Inflammatory macrophage treated with lipopolysaccharide for 4 hours (primary cell): ENCODE results near the gene ACTL8.

Experiments
- DNase-seq: peaks from one replicate; pipeline ENCODE4 v3.0.0-alpha.2; 2020

Gene ACTL8, protein sequence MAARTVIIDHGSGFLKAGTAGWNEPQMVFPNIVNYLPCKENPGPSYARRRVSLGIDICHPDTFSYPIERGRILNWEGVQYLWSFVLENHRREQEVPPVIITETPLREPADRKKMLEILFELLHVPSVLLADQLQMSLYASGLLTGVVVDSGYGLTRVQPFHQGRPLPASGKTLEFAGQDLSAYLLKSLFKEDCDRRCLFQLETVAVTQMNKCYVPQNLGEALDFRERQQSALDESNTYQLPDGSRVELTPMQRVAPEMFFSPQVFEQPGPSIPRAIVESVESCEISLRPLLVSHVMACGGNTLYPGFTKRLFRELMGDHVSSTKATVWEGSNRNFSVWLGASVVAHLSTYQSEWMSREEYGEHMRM

DNA sequence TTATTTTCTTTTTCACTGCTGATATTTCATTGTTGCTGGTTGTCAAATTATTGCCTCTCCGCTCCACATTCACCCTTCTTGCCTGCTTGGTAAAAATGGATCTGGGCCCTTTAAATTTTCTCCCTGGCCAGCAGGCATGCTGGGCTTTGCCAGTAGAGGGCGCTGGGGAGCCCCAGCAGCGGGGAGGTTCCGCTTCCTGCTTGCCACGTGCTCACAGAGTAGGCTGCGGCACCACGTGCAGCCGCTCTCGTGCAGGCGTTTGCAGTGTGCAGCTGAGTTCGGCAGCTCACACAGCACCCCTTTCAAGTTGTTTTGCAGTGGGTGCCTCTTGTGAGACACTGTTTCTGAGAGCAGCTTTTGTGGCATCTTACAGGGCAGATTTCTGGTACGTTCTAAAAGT lies at the start of gene ACTL8:
Gene ACTL8 (plus strand): TSS at position 214 of the 400 bp plus-strand sequence. CDS start 67,676 bp downstream, outside the sequence.
- no peak for DNase-seq

DNA sequence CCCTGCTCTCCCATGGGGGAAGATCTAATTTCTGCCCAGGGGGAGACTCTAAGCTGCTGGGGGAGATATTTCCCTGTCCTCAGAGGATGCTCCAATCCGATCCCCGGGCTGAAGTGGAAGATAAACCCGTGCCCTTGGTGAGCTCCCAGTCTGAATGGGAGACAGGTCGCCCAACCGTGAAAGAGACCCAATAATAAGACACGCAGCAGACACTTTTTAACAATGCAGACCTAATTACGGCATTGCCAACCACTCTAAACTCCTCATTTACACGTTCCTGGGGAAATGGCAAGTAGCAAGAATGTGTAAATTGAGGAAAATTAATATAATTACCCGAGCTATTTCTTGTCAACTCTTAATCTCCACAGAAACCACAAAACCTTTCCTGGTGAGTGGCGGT lies 48.7 kb upstream of the ACTL8 start:
- DNase-seq, result no peak

DNA sequence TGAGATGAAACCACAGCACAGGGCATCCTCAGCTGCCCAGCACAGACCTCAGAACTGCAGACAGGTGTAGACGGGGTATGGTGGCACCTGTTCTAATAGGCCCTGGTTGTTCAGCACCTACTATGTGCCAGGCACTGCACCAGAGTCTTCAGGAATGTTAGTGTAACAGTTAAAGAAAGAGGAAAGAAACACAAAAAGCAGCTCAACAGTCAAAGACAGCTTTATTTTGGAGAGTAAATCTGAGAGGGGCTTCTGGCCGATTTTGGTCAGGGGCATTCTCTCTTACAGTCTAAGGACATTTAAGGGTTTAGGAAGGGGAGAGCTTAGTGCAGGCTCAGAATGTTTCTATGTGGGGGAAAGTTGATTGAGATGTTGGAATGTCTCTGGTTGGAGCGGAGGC lies 45.2 kb upstream of the ACTL8 start:
- DNase-seq, result no peak

DNA sequence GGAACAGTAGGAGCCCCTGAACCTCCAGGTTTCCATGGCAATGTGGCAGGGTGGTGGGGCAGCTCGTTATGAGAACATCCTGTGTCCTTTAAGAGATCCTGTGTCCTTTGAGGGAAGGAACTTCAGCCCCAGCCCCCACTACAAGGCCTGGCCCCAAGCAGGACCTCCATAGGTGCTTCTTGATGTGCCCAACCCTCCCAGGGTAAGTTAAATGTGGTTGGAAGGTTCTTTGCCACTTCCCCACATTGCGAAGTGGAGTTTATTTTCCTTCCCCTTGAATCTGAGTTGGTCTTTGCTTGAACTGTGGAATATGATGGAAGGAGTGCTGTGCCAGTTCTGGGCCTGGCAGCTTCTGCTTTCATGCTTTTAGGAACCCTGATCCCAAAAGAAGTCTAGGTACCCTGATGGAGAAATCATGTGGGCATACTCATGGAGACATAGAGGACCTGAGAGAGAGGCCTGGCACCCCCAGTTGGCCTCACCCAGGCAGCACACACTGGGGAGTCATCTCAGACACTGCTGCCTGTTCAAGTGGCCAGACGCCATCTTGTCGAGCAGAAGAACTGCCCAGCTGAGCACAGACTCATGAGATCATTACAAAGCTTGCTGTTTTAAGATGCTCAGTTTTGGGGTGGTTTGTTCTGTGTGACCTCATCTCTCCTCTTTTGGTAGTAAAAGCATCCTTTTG lies 44.1 kb upstream of the ACTL8 start:
- no peak for DNase-seq

DNA sequence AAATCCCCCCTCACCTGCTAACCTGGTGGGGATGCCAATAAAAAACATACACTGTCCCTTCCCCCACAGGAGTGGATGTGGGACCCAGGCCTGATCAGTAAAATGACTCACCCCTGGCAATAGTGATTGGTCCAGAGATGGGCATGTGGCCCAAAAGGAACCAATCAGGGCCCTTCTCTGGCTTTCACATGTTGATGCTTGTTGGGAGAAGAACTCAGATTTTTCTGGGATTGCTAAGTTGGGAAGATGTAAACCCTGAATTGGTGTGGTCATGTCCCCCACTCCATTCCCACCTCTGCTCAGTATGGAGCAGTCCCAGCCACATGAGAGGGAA lies 43.6 kb upstream of the ACTL8 start:
- no peak for DNase-seq

DNA sequence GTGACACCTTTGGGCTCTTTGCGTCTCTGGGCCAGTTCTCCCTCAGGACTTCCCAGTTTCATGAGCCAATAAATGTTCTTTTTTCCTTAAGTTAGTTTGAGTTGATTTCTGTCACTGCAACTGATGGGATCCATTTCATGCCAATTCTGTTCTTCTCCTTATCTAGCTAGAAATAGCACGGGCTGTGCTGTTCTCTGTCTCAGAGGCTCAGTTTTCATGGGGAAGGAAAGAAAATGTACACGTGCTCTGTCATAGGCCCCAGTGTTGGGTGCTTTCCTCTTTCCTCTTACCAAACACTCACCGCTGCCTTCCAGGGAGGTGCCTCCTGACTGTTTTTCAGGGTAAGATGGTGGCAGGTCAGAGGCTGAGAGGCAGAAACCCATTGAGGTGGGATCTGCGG lies 43.2 kb upstream of the ACTL8 start:
- no peak for DNase-seq

DNA sequence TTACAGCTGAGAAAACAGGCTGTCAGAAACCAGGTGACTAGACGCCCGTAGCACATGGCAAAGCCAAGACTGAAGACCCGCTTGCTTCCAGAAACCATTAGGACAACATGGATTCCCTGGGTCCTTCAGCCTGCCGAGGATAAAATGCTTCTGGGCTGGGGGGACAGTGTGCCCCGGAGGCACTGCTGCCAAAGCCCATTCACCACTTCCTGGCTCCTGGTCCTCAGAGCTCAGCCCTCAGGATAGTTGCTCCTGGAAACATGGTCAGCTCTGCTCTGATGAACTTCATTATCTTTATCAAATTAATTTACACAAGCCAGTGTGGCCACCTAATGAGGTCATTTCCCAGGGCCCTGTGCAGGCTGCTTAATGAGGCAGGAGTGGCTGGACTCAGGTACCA lies 41.1 kb upstream of the ACTL8 start:
- no peak for DNase-seq

DNA sequence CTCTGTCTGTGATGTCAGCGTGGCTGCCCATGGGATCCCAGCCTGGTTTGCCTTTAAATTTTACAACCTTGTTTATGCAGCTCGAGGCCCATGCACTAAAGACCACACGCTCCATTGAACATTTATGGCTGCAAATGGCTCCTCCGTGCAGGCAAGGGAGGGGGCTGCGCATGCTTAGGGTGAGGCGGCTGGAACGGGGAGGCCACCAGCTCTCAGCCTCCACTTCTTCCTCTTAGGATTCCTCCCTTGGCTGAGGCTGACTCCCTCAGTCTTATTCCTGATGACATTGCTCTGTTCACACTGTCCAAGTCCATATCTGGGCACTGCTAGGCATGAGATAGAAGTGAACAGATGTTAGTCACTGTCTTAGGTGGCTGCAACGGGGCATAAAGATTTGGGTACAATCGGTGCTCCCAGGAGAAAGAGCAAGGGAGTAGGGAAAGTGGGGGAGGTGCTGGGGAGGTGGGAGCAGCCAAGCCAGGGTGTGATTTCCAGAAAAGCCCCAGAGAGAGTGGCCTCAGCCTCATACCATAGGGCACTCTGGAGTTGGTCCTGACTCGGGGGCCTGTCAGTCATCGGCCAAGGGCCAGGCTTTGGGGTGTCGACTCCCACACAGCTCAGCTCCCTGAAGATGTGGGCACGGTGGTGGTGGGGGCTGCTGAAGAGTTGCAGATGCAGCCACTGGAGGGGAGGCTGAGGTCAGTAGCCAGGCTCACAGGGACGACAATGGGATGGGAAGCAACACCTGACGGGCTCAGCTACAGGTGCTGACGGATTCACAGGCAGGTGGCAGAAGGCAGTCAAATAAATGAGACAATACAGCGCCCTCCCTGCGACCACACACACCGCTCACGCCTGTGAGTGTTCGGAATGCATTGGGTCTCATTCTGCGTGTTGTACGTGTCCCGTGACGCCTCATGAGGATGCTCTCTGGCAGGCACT lies 37.3 kb upstream of the ACTL8 start:
- DNase-seq, result no peak

DNA sequence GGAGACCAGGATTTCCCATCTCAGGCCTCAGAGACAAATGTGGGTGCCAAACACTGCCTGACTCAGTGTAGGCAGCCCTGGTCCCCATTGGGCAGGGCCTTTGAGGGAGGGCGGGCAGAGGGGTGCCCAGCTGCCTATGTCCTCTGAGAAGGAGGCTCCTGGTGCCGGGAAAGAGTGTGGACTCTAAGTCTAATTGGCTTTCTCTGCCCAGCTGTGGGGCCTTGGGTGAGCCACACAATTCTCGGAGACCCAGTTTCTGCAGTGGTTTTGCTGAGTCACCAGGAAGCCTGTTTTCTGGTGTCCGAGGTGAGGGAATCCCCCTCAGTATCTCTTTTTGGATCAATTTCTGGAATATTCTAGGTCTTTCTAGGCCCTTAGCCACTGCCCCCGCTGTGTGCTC lies 35.3 kb upstream of the ACTL8 start:
- no peak for DNase-seq

DNA sequence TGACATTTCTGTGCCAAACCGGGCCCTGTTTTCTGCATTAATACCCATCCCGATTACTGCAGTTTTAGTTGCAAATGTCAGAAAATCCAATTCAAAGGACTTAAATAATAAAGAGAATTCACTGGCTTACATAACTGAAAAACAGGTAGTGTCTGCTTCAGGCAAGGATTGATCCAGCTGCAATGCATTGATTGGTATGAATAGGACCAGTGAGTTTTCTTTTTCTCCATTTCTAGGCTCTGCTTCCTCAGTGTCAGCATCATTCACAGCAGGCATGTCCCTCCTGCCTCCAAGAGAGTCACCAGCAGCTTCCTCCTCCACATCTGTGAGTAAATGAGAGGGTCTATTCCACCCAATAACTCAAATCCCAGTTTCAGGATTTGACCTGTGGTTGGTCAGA lies 33.7 kb upstream of the ACTL8 start:
- DNase-seq, result no peak

DNA sequence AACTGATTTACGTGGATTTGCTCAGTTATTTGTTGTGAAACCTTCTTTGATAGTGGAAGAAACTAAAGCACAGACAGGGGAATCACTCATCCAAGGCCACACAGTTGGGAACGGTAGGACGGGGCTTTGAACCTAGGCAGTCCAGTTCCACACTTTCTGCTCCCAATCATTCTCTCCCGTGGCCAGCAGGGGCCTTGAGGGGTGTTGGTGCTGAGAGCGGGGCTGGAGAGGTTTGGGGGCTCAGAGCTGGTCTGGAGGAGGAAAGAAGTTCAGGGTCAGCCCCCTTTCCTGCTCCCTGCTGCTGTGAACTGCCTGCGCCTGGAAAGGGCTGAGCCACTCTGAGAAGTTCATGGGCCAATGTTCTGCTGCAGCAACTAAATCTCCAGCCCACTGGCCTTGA lies 31.4 kb upstream of the ACTL8 start:
- DNase-seq, result no peak

DNA sequence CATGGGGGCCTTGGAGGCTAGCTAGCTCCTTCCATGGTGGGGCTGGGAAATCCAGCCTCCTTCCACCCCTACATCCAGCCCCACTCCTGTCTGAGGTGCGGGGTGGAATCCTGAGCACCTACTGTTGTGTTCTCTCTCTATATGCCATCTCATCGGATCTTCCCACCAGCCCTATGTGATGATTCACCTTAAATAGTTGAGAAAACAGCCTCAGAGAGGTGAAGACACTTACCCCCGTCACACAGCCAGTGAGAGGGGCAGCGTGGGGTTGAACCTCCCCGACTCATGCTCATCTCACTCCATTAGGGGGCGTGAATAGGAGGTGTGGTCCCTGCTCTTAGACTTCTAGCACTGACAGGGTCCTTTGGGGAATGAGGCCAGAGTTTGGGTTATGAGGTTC lies 31.0 kb upstream of the ACTL8 start:
- DNase-seq, result no peak

DNA sequence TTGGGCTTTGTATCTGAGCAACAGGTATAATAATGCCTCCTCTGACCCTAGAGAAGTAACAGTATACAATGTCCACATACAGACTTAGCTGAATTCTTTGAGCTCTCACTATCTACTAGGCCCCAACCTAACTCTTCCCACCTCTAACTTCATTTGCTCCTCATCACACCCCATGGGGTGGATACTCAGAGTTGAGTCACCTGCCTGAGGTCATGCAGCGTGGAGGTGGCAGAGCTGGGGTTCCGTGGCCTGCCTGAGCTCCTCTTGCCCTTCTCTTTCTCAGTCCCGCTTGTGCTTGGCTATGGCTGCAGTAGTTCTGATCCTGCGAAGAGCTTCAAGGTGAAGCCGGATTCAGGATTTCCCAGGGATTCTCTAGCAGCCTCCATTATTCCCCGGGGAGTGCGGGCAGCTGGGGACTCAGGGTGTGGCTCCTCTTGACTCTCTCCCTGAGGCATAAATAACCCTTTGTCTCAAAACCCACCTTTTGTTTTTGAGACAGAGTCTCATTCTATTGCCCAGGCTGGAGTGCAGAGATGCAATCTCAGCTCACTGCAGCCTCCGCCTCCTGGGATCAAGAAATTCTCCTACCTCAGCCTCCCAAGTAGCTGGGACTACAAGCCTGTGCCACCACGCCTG lies 29.9 kb upstream of the ACTL8 start:
- DNase-seq, result no peak

DNA sequence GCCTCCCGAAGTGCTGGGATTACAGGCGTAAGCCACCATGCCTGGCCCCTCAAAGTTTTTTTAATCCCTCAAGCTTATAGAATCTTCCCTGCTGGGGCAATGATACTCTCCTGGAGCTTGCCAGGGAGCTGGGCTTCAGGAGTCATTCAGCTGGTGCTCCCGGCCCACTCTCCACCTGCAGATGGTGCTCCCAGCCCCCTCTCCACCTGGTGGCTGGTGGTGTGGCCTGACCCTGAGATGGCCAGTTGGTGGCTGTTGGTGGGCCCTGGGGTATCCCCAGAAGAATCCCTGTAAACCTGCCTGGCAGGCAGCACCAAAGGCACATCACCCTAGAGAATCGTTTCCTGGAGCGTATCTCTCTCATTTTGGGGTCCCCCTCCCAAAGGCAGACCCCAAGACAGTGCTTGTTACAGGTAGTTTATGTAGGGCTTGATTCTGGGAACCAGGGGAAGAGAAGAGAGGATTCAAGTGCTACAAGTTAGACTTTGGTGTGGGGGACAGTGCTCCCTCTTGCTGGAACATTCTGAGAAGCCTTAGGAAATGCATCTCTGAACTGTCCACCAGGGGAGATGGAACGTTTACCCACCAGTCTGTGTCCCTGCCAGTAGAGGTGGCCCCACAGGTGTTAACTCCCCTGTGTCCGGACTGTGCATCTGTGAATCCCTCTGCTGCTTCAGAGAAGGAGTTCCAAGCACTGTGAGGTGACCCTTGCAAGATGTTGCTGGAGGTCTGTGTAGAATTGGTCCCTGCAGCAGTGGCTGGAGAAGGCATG lies 29.1 kb upstream of the ACTL8 start:
- no peak for DNase-seq

DNA sequence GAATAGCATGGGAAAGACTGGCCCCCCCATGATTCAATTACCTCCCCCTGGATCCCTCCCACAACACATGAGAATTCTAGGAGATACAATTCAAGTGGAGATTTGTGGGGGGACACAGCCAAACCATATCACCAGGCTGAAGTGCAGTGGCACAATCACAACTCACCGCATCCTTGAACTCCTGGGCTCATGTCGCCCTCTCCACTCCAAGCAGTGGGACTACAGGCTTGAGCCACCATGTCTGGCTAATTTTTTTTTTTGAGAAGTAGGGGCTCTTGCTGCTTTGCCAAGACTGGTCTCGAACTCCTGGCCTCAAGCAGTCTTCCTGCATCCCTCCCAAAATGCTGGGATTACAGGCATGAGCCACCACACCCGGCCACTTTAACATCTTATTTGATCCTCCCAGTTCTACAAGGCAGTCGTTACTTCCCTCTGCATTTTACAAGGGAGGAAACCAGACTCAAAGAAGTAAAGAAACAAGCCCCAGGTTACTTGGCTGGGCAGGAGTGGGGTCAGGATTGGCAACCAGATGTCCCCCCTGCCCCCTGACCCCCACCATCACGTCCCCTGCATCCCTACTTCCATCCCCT lies 26.9 kb upstream of the ACTL8 start:
- no peak for DNase-seq

DNA sequence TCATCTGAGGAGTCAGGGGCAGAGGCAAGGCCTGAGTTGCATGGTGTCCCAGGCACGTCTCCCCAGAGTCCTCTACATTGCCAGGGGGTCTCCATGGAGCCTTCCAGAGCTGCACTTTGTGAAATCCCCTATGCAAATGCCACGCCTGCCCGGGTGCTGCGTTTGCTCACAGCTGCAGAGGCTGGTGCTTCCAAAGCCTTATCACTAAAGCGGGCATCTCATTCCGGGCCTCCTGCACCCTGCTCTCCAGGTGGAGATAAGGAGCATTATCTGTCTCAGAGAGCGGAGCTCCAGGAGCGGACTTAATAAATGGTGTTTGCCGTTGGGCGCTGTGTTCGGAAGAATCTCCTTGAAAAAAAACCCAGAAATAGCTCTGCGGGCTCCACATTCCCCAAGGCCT lies 25.9 kb upstream of the ACTL8 start:
- DNase-seq, result no peak

DNA sequence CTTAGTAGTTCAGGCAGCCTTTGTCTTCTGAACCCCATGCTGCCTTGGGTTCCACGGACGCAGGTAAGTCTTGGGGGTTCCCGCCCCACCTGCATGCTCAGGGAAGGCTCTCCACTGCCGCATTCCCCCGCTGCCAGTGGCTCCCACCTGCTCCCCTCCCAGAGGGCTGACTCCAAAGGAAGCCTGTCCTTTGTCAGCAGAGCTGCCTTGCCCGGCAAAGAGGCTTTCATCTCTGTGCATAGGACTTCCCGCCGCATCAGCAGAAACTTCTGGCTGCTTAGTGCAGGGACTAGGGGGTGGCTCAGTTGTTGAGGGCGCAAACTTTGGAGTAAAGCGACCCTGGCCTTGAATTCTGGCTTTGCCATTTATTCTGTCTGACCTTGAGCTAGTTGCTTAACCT lies 25.2 kb upstream of the ACTL8 start:
- no peak for DNase-seq

DNA sequence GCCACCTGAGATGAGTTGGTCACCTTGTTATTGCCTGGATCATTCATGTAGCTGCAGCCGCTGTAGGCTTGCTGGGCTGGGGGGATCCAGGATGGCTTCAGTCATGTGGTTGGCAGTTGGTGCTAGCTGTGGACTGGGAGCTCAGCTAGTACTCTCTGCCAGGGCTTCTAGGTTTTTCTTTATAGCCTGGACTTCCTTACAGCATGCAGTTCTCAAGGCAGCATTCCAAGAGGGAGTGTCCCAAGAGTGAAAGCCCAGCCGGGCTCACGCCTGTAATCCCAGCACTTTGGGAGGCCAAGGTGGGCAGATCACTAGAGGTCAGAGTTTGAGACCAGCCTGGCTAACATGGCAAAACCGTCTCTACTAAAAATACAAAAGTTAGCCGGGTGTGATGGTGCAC lies 23.7 kb upstream of the ACTL8 start:
- no peak for DNase-seq

DNA sequence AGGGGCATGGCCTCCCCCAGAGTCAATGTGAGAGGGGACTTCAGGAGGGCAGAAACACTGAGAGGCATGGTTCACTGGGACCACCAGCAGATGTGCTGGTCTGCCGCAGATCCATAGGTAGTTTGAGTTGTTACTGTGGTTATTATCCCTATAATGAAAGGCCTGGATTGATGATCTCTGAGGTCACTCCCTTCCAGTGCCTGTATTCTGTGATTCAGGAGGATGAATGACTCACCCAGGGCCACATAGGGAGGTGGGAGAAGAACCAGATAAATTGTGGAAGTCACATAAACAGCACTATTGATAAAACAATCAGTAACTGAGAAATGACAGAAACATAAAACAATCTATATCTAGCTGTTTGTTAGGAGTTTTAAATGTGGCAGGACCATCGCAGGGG lies 22.7 kb upstream of the ACTL8 start:
- DNase-seq, result no peak

DNA sequence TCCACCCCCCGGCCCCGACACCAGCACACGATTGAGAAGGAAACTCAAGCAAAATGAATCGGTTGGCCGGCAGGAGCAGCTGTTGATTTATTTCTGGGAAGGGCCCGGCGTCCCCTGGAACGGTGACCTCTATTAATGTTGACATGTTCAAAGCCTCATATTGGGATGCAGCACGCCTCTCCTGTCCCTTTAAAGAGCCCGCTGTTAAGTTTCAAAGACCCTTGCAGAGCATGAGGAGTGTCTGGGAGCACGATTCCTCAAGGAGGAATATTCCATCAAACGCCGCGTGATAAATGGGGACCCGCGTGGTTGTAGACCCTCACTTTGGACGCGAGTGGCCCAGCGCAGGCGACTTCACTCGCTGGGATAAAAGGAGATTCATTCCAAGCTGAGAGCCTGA lies 21.5 kb upstream of the ACTL8 start:
- DNase-seq, result no peak

DNA sequence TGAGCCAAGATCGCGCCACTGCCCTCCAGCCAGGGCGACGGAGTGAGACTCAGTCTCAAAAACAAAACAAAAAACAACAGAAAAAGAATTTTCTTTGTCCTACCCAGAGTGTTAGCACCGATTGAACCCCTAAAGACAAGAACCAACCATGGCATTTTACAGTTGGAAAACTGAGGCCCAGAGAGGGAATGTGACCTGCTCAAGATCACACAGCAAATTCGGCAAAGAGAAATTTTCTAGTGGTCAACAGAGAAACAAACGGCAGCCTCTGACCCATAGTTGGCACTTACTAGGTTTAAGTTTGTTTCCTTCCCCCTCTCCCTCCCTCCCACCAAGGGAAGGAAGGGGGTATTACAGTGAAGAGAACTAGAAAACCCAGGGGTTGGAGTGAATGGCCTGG lies 20.5 kb upstream of the ACTL8 start:
- no peak for DNase-seq

DNA sequence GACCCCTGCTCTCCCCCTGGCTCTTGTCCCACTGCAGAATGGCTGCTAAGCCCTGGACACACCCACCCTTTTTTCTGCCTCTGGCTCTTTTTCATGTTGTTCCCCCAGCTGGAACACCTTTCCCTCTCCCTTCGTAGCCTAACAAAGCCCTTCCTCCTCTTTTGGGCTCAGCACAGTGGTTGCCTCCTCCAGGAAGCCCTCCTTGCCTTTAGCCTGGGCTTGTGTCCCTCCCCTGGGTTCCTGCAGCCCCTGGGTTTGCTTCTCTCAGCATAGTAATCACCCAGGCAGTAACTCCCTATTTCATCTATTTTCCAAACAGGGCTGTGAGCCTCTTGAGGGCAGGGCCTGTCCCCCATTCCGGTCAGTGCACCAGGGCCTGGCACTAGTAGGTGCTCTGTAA lies 19.8 kb upstream of the ACTL8 start:
- no peak for DNase-seq
